LNCAP (cell line): ENCODE measurements around the gene LZTS2.

ENCODE experiments used
- CTCF ChIP-seq: fragments of 450-650 bp; IDR thresholded peaks from 2 replicates; pipeline ENCODE4 v1.5.1; 2017; ENCODE audit warnings: mild to moderate bottlenecking

LZTS2 gene

GRCh38 chr10:101008823-101009423 lies 9.3 kb downstream of the LZTS2 start:
- TF ChIP-seq CTCF, result no peak

- TF ChIP-seq CTCF, result no peak
Measured at GRCh38 chr10:101010329-101010728, 10.7 kb downstream of the LZTS2 start.

GRCh38 chr10:101011517-101012423 lies 12.2 kb downstream of the LZTS2 start:
- TF ChIP-seq CTCF, result no peak

- TF ChIP-seq CTCF, result peak; percentile 65
Measured at GRCh38 chr10:101012525-101013364, 13.1 kb downstream of the LZTS2 start.

- no peak for TF ChIP-seq CTCF
Measured at GRCh38 chr10:101013365-101013825, 13.8 kb downstream of the LZTS2 start.

GRCh38 chr10:101014230-101014884 lies 14.7 kb downstream of the LZTS2 start:
- peak; percentile 60 for TF ChIP-seq CTCF
